ENCODE measurements around the gene KRTAP10-3. TPM values are rescaled to one million over a fixed set of nuclear protein-coding genes. Genes with fewer than 3 reads are reported as not detected.
"Not testable (repeated sequence)": the region's sequence is repeated elsewhere in the genome, so short reads cannot be mapped to it uniquely, and the experiment has no call there.

The KRTAP10-3 gene
- total RNA-seq, 1 experiment from 2014 or later = not detected

- DNase-seq (ENCODE audit: extremely low read depth, low read depth) = no peak
Observed at GRCh38 chr21:44572959-44573583, 14.5 kb upstream of the KRTAP10-3 start.

GRCh38 chr21:44571844-44572782 is 13.5 kb upstream of the KRTAP10-3 start:
- DNase-seq (ENCODE audit: extremely low read depth, low read depth) = no peak

GRCh38 chr21:44571296-44571695 is 12.7 kb upstream of the KRTAP10-3 start:
- DNase-seq (ENCODE audit: extremely low read depth, low read depth) = no peak

GRCh38 chr21:44569861-44570517 is 11.4 kb upstream of the KRTAP10-3 start:
- no peak for DNase-seq (ENCODE audit: extremely low read depth, low read depth)

GRCh38 chr21:44568667-44569556 is 10.3 kb upstream of the KRTAP10-3 start:
- no peak for DNase-seq (ENCODE audit: extremely low read depth, low read depth)

- no peak for DNase-seq (ENCODE audit: extremely low read depth, low read depth)
Observed at GRCh38 chr21:44568261-44568660, 9.7 kb upstream of the KRTAP10-3 start.

- DNase-seq (ENCODE audit: extremely low read depth, low read depth) = no peak
Observed at GRCh38 chr21:44567481-44568171, 9.0 kb upstream of the KRTAP10-3 start.

- no peak for DNase-seq (ENCODE audit: extremely low read depth, low read depth)
Observed at GRCh38 chr21:44566403-44566802, 7.8 kb upstream of the KRTAP10-3 start.

- DNase-seq (ENCODE audit: extremely low read depth, low read depth) = no peak
Observed at GRCh38 chr21:44564886-44565598, 6.4 kb upstream of the KRTAP10-3 start.

- no peak for DNase-seq (ENCODE audit: extremely low read depth, low read depth)
Observed at GRCh38 chr21:44564099-44564498, 5.5 kb upstream of the KRTAP10-3 start.

- not testable (repeated sequence) for DNase-seq (ENCODE audit: extremely low read depth, low read depth)
Observed at GRCh38 chr21:44558329-44558675, 293 bp downstream of the KRTAP10-3 start.

GRCh38 chr21:44557491-44558328 is 885 bp downstream of the KRTAP10-3 start:
- DNase-seq (ENCODE audit: extremely low read depth, low read depth) = no peak

- DNase-seq (ENCODE audit: extremely low read depth, low read depth) = no peak
Observed at GRCh38 chr21:44556879-44557278, 1.7 kb downstream of the KRTAP10-3 start.

GRCh38 chr21:44555200-44555875 is 3.3 kb downstream of the KRTAP10-3 start:
- DNase-seq (ENCODE audit: extremely low read depth, low read depth) = no peak

- DNase-seq (ENCODE audit: extremely low read depth, low read depth) = no peak
Observed at GRCh38 chr21:44552681-44553080, 5.9 kb downstream of the KRTAP10-3 start.

GRCh38 chr21:44552136-44552535 is 6.5 kb downstream of the KRTAP10-3 start:
- no peak for DNase-seq (ENCODE audit: extremely low read depth, low read depth)

GRCh38 chr21:44551340-44551961 is 7.1 kb downstream of the KRTAP10-3 start, which contains the start of gene KRTAP10-2:
Gene KRTAP10-2, minus strand, starts transcription at chr21:44551505. Its CDS starts 47 bp downstream, at chr21:44551458.
- DNase-seq (ENCODE audit: extremely low read depth, low read depth) = no peak

Measured in NCI-H460 (cell line).